ENCODE data around the gene COG5. TPM values are rescaled to one million over a fixed set of nuclear protein-coding genes. Genes with fewer than 3 reads are reported as not detected.

The COG5 gene
- total RNA-seq, 1 donor: 53.8 TPM

- H3K4me3 ChIP-seq (ENCODE audit: low read depth, low read length): no peak overlapping the region
- peak; percentile 4 for TF ChIP-seq CTCF (IDR thresholded peaks at IDR 0.05; ENCODE audit: insufficient read depth, low read length)
- peak; percentile 36 for DNase-seq (ENCODE audit: low read depth)
These were observed 350.4 kb downstream of the COG5 start for GRCh38 chr7:107213193-107213788.

- no peak overlapping the region for H3K4me3 ChIP-seq (ENCODE audit: low read depth, low read length)
- DNase-seq (ENCODE audit: low read depth): no peak
- no peak for TF ChIP-seq CTCF (IDR thresholded peaks at IDR 0.05; ENCODE audit: insufficient read depth, low read length)
These were observed 351.0 kb downstream of the COG5 start for GRCh38 chr7:107212725-107213124.

- no peak for TF ChIP-seq CTCF (IDR thresholded peaks at IDR 0.05; ENCODE audit: insufficient read depth, low read length)
- no peak overlapping the region for H3K4me3 ChIP-seq (ENCODE audit: low read depth, low read length)
- no peak for DNase-seq (ENCODE audit: low read depth)
These were observed 353.3 kb downstream of the COG5 start for GRCh38 chr7:107210400-107210799.

- no peak for DNase-seq (ENCODE audit: low read depth)
- no peak overlapping the region for H3K4me3 ChIP-seq (ENCODE audit: low read depth, low read length)
- TF ChIP-seq CTCF (IDR thresholded peaks at IDR 0.05; ENCODE audit: insufficient read depth, low read length): no peak
These were observed 354.2 kb downstream of the COG5 start for GRCh38 chr7:107209565-107209964.

GRCh38 chr7:107208563-107208962 is 355.2 kb downstream of the COG5 start:
- TF ChIP-seq CTCF (IDR thresholded peaks at IDR 0.05; ENCODE audit: insufficient read depth, low read length): no peak
- DNase-seq (ENCODE audit: low read depth): no peak
- no peak overlapping the region for H3K4me3 ChIP-seq (ENCODE audit: low read depth, low read length)

- TF ChIP-seq CTCF (IDR thresholded peaks at IDR 0.05; ENCODE audit: insufficient read depth, low read length): no peak
- DNase-seq (ENCODE audit: low read depth): peak; percentile 39
- no peak overlapping the region for H3K4me3 ChIP-seq (ENCODE audit: low read depth, low read length)
These were observed 355.6 kb downstream of the COG5 start for GRCh38 chr7:107208024-107208521.

GRCh38 chr7:107207459-107207858 is 356.3 kb downstream of the COG5 start:
- TF ChIP-seq CTCF (IDR thresholded peaks at IDR 0.05; ENCODE audit: insufficient read depth, low read length): no peak
- no peak for DNase-seq (ENCODE audit: low read depth)
- no peak overlapping the region for H3K4me3 ChIP-seq (ENCODE audit: low read depth, low read length)
